ENCODE measurements around the gene MAGI1. TPM values are rescaled to one million over a fixed set of nuclear protein-coding genes. Genes with fewer than 3 reads are reported as not detected.

MAGI1 gene
- total RNA-seq, 4 donors from 2014 or later = 17.2 to 40.8 (median 28.1) TPM

- no peak for ATAC-seq
Measured at GRCh38 chr3:65591313-65591712, 447.4 kb downstream of the MAGI1 start.

GRCh38 chr3:65588884-65589283 is 449.8 kb downstream of the MAGI1 start:
- Histone ChIP-seq H3K27me3 (no peaks in the 10 kb centered on the region), H3K4me1 (peaks cover 0 to 3% (median 0%) of the 10 kb centered on the region in 3 donors), H3K9me3 (no peaks in the 10 kb centered on the region), H3K27ac (no peak overlapping the region), H3K4me3 (no peak overlapping the region), H3K36me3 (no peaks in the 10 kb centered on the region)
- no peak for ATAC-seq
- TF ChIP-seq POLR2AphosphoS5 (IDR thresholded peaks at IDR 0.05) (no peak), CTCF (IDR thresholded peaks at IDR 0.05) (no peak), POLR2A (IDR thresholded peaks at IDR 0.05) (no peak), EP300 (IDR thresholded peaks at IDR 0.05) (no peak)
- 88 to 89% methylated on average over 3 of the region's 3 CpGs for WGBS, 2 donors (ENCODE audit: low coverage in 1 of 2)

More at GRCh38 chr3:65591313-65591712, 447.4 kb downstream of the MAGI1 start:
- 80 to 98% methylated on average over 3 of the region's 3 CpGs for WGBS, 2 donors (ENCODE audit: low coverage in 1 of 2)
- Histone ChIP-seq H3K27ac (no peak overlapping the region), H3K36me3 (no peaks in the 10 kb centered on the region), H3K4me3 (no peak overlapping the region), H3K4me1 (peaks cover 0 to 2% (median 0%) of the 10 kb centered on the region in 3 donors), H3K27me3 (no peaks in the 10 kb centered on the region), H3K9me3 (no peaks in the 10 kb centered on the region)
- TF ChIP-seq EP300 (IDR thresholded peaks at IDR 0.05) = no peak
- no peak for TF ChIP-seq POLR2AphosphoS5 (IDR thresholded peaks at IDR 0.05)

GRCh38 chr3:65587650-65588439 is 450.9 kb downstream of the MAGI1 start:
- no peak overlapping the region for H3K27ac ChIP-seq
- 86 to 87% methylated on average over 11 to 12 of the region's 12 CpGs for whole genome bisulfite sequencing, 2 donors (ENCODE audit: low coverage in 1 of 2)
- H3K27me3 ChIP-seq = no peaks in the 10 kb centered on the region
- no peaks in the 10 kb centered on the region for H3K9me3 ChIP-seq
- no peak for ATAC-seq
- peaks cover 0 to 10% (median 0%) of the 10 kb centered on the region in 3 donors for H3K4me1 ChIP-seq
- no peaks in the 10 kb centered on the region for H3K36me3 ChIP-seq
- no peak for TF ChIP-seq CTCF (IDR thresholded peaks at IDR 0.05)
- no peak for TF ChIP-seq POLR2A (IDR thresholded peaks at IDR 0.05)
- TF ChIP-seq POLR2AphosphoS5 (IDR thresholded peaks at IDR 0.05) = no peak
- no peak for TF ChIP-seq EP300 (IDR thresholded peaks at IDR 0.05)
- H3K4me3 ChIP-seq = no peak overlapping the region

GRCh38 chr3:65584913-65585312 is 453.8 kb downstream of the MAGI1 start:
- TF ChIP-seq EP300 (IDR thresholded peaks at IDR 0.05) (no peak), POLR2AphosphoS5 (IDR thresholded peaks at IDR 0.05) (no peak), CTCF (IDR thresholded peaks at IDR 0.05) (no peak), POLR2A (IDR thresholded peaks at IDR 0.05) (no peak)
- H3K9me3 ChIP-seq = no peaks in the 10 kb centered on the region

GRCh38 chr3:65584002-65584401 is 454.7 kb downstream of the MAGI1 start:
- H3K27ac ChIP-seq = no peak overlapping the region
- no peaks in the 10 kb centered on the region for H3K36me3 ChIP-seq
- H3K9me3 ChIP-seq = no peaks in the 10 kb centered on the region
- ATAC-seq = no peak
- peaks cover 0 to 10% (median 0%) of the 10 kb centered on the region in 3 donors for H3K4me1 ChIP-seq
- TF ChIP-seq EP300 (IDR thresholded peaks at IDR 0.05) (no peak), CTCF (IDR thresholded peaks at IDR 0.05) (no peak), POLR2A (IDR thresholded peaks at IDR 0.05) (no peak), POLR2AphosphoS5 (IDR thresholded peaks at IDR 0.05) (no peak)
- H3K4me3 ChIP-seq = no peak overlapping the region
- H3K27me3 ChIP-seq = no peaks in the 10 kb centered on the region

More at GRCh38 chr3:65584913-65585312, 453.8 kb downstream of the MAGI1 start:
- Histone ChIP-seq H3K4me3 (no peak overlapping the region), H3K27ac (no peak overlapping the region), H3K36me3 (no peaks in the 10 kb centered on the region), H3K27me3 (no peaks in the 10 kb centered on the region), H3K4me1 (peaks cover 0 to 10% (median 0%) of the 10 kb centered on the region in 3 donors)
- 85 to 100% methylated on average over 2 of the region's 2 CpGs for WGBS, 2 donors (ENCODE audit: low coverage in 1 of 2)
- ATAC-seq = no peak
